ENCODE data around the gene LSP1. TPM values are rescaled to one million over a fixed set of nuclear protein-coding genes. Genes with fewer than 3 reads are reported as not detected.

Gene LSP1
- total and polyA plus RNA-seq, 2 of the 13 experiments (the other 11 are each of a cell fraction or from before 2014, with no cell fraction given): 0.59 to 1.00 TPM

DNA sequence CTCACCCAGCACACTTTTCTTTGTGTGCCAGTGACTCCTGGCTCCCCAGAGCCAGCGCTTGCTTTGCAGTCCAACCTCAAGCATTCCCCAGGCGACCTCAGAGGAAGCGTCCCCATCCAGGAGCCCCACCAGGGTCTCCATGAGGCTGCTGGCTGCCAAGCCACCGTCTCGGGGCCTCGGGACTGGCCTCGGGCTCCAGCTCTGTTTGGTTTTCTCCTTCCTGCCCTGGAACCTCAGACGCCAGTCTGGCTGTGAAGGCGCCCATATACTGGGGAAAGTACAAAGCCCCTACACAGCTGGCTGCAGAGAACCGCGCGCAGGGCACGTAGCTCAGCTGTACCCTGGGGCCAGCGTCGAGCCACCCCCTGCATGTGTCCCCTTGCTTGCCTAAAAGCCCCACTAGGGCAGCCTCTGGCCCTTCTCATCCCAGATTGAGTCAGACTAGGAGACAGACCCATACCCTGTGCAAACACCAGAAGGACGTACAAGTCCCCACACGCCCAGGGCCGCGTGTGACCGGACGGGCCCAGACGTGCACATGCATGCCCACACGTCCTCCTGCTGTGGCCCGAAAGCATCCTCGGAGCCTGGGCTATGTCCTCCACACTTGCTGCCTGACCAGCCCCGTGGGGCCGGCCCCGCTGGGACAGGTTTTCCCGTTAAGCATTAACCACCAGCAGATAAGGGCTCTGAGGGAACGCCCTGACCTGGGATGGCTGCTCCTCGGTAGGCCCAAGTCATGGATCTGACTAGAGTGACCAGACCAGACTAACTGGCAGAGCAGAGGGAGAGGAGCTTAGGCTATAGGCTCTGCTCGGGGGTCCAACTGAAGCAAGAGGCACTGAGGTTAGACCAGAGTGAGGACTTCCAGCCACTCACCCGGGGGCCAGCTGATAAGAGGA, 22.3 kb upstream of the LSP1 start (continued):
- TF ChIP-seq, protein P1, sequence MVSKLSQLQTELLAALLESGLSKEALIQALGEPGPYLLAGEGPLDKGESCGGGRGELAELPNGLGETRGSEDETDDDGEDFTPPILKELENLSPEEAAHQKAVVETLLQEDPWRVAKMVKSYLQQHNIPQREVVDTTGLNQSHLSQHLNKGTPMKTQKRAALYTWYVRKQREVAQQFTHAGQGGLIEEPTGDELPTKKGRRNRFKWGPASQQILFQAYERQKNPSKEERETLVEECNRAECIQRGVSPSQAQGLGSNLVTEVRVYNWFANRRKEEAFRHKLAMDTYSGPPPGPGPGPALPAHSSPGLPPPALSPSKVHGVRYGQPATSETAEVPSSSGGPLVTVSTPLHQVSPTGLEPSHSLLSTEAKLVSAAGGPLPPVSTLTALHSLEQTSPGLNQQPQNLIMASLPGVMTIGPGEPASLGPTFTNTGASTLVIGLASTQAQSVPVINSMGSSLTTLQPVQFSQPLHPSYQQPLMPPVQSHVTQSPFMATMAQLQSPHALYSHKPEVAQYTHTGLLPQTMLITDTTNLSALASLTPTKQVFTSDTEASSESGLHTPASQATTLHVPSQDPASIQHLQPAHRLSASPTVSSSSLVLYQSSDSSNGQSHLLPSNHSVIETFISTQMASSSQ (IDR thresholded peaks at IDR 0.05; ENCODE audit: low read depth): peak; percentile 94
- TF ChIP-seq, protein P1 (CRISPR knock-in tag; IDR thresholded peaks at IDR 0.05; ENCODE audit: borderline replicate concordance): peak; percentile 98
- TF ChIP-seq ATF7 (IDR thresholded peaks at IDR 0.05) (no peak), ATF7 (CRISPR knock-in tag; IDR thresholded peaks at IDR 0.05) (no peak), ZFP82 (CRISPR knock-in tag; IDR thresholded peaks at IDR 0.05; ENCODE audit: borderline replicate concordance) (no peak), ZNF468 (CRISPR knock-in tag; IDR thresholded peaks at IDR 0.05) (no peak), MLLT10 (CRISPR knock-in tag; IDR thresholded peaks at IDR 0.05) (no peak), ZBTB8A (CRISPR knock-in tag; IDR thresholded peaks at IDR 0.05; ENCODE audit: borderline replicate concordance, low read depth) (no peak), ZNF644 (CRISPR knock-in tag; IDR thresholded peaks at IDR 0.05; ENCODE audit: low read depth) (no peak), FOSL2 (CRISPR knock-in tag; IDR thresholded peaks at IDR 0.05) (peak; percentile 33), ADNP (CRISPR knock-in tag; IDR thresholded peaks at IDR 0.05) (peak; percentile 78; the same call in 1 of the 2 replicates), NRL (CRISPR knock-in tag; IDR thresholded peaks at IDR 0.05; ENCODE audit: borderline replicate concordance) (peak; percentile 93), ZNF230 (CRISPR knock-in tag; IDR thresholded peaks at IDR 0.05) (no peak)
- TF ChIP-seq, protein P2, sequence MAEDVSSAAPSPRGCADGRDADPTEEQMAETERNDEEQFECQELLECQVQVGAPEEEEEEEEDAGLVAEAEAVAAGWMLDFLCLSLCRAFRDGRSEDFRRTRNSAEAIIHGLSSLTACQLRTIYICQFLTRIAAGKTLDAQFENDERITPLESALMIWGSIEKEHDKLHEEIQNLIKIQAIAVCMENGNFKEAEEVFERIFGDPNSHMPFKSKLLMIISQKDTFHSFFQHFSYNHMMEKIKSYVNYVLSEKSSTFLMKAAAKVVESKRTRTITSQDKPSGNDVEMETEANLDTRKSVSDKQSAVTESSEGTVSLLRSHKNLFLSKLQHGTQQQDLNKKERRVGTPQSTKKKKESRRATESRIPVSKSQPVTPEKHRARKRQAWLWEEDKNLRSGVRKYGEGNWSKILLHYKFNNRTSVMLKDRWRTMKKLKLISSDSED (CRISPR knock-in tag; IDR thresholded peaks at IDR 0.05): 0 out of 2 replicates have a peak, but pooled peaks have one; percentile 51
- TF ChIP-seq, protein P3, sequence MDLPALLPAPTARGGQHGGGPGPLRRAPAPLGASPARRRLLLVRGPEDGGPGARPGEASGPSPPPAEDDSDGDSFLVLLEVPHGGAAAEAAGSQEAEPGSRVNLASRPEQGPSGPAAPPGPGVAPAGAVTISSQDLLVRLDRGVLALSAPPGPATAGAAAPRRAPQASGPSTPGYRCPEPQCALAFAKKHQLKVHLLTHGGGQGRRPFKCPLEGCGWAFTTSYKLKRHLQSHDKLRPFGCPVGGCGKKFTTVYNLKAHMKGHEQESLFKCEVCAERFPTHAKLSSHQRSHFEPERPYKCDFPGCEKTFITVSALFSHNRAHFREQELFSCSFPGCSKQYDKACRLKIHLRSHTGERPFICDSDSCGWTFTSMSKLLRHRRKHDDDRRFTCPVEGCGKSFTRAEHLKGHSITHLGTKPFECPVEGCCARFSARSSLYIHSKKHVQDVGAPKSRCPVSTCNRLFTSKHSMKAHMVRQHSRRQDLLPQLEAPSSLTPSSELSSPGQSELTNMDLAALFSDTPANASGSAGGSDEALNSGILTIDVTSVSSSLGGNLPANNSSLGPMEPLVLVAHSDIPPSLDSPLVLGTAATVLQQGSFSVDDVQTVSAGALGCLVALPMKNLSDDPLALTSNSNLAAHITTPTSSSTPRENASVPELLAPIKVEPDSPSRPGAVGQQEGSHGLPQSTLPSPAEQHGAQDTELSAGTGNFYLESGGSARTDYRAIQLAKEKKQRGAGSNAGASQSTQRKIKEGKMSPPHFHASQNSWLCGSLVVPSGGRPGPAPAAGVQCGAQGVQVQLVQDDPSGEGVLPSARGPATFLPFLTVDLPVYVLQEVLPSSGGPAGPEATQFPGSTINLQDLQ (CRISPR knock-in tag; IDR thresholded peaks at IDR 0.05): no peak
- TF ChIP-seq, protein P4, sequence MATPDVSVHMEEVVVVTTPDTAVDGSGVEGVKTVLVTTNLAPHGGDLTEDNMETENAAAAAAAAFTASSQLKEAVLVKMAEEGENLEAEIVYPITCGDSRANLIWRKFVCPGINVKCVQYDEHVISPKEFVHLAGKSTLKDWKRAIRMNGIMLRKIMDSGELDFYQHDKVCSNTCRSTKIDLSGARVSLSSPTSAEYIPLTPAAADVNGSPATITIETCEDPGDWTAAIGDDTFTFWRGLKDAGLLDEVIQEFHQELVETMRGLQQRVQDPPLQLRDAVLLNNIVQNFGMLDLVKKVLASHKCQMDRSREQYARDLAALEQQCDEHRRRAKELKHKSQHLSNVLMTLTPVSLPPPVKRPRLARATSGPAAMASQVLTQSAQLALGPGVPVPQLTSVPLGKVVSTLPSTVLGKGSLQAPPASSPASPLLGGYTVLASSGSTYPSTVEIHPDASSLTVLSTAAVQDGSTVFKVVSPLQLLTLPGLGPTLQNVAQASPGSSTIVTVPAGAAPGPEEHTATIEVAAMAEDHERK (CRISPR knock-in tag; IDR thresholded peaks at IDR 0.05; ENCODE audit: low read depth): no peak

Data from HepG2 (cell line).